Neural cell (in vitro differentiated cells): Measurements from ENCODE around the gene APOC1. TPM values are rescaled to one million over a fixed set of nuclear protein-coding genes. Genes with fewer than 3 reads are reported as not detected.

Experiments used
- H2AFZ ChIP-seq: fragments of 200-600, 300-800 bp; sonication (generic), shearing (Covaris generic); 2 replicates; pipeline ENCODE4 v1.6.0; 2014; ENCODE audit warnings: low read depth, mild to moderate bottlenecking, antibody characterized with exemption, low read length, moderate library complexity
- H3F3A ChIP-seq: fragments of 200-600 bp; shearing (Covaris generic); 2 replicates; pipeline ENCODE4 v1.6.1; 2016; ENCODE audit warnings: mild to moderate bottlenecking, moderate library complexity, mixed read lengths, antibody characterized with exemption, low read length; ENCODE audit not compliant: insufficient read depth, poor library complexity, severe bottlenecking
- H3K27ac ChIP-seq: fragments of 200-600, 300-800 bp; sonication (generic), shearing (Covaris generic); 2 replicates; pipeline ENCODE4 v1.5.1; 2014; ENCODE audit warnings: mild to moderate bottlenecking, low read length, moderate library complexity
- H3K27me3 ChIP-seq: fragments of 300-800, 200-600 bp; sonication (generic), shearing (Covaris generic); 2 replicates; pipeline ENCODE4 v1.6.0; 2014; ENCODE audit warnings: mild to moderate bottlenecking, low read depth, low read length, moderate library complexity; ENCODE audit not compliant: insufficient read depth
- H3K36me3 ChIP-seq: fragments of 300-800, 200-600 bp; sonication (generic), shearing (Covaris generic); 2 replicates; pipeline ENCODE4 v1.5.1; 2014; ENCODE audit warnings: mild to moderate bottlenecking, antibody characterized with exemption, low read length, moderate library complexity; ENCODE audit not compliant: insufficient read depth
- H3K4me2 ChIP-seq: fragments of 300-800, 200-600 bp; sonication (generic), shearing (Covaris generic); 2 replicates; pipeline ENCODE4 v1.6.0; 2014; ENCODE audit warnings: mild to moderate bottlenecking, low read length
- H3K4me3 ChIP-seq: fragments of 300-800, 200-600 bp; sonication (generic), shearing (Covaris generic); 2 replicates; pipeline ENCODE4 v1.5.1; 2014; ENCODE audit warnings: mild to moderate bottlenecking, low read length, moderate library complexity
- H3K79me2 ChIP-seq: fragments of 200-600 bp; shearing (Covaris generic); replicated peaks from 2 replicates; pipeline ENCODE4 v1.6.0; 2014; ENCODE audit warnings: mild to moderate bottlenecking, low read length, moderate library complexity; ENCODE audit not compliant: insufficient read depth
- H3K9ac ChIP-seq: fragments of 300-800, 200-600 bp; sonication (generic), shearing (Covaris generic); 2 replicates; pipeline ENCODE4 v1.6.1; 2016; ENCODE audit warnings: mild to moderate bottlenecking, low read length, mixed read lengths
- H3K9me2 ChIP-seq: fragments of 200-600 bp; shearing (Covaris generic); 2 replicates; pipeline ENCODE4 v1.6.1; 2016; ENCODE audit warnings: mild to moderate bottlenecking, low read length, mixed read lengths; ENCODE audit not compliant: insufficient read depth
- H3K9me3 ChIP-seq: fragments of 200-600, 300-800 bp; sonication (generic), shearing (Covaris generic); 2 replicates; pipeline ENCODE4 v1.6.1; 2016; ENCODE audit warnings: mild to moderate bottlenecking, mixed run types, low read length, moderate library complexity, mixed read lengths
- H4K20me1 ChIP-seq: fragments of 200-600 bp; shearing (Covaris generic); 2 replicates; pipeline ENCODE4 v1.6.1; 2016; ENCODE audit warnings: mild to moderate bottlenecking, mixed run types; ENCODE audit not compliant: insufficient read depth
- EP300 ChIP-seq: fragments of 450-650 bp; conservative IDR thresholded peaks from 2 replicates; pipeline ENCODE4 v1.6.1; 2014; ENCODE audit warnings: antibody characterized with exemption, mild to moderate bottlenecking, moderate library complexity; ENCODE audit not compliant: poor library complexity, severe bottlenecking
- EZH2 ChIP-seq: fragments of 200-600, 300-800 bp; shearing (Covaris generic), sonication (generic); IDR thresholded peaks from 2 replicates; pipeline ENCODE4 v1.6.1; 2014; ENCODE audit warnings: antibody characterized with exemption, low read length, borderline replicate concordance, mild to moderate bottlenecking; ENCODE audit not compliant: insufficient read depth, poor library complexity, severe bottlenecking
- MXI1 ChIP-seq: fragments of 450-650 bp; conservative IDR thresholded peaks from 2 replicates; pipeline ENCODE4 v1.6.1; 2014; ENCODE audit warnings: antibody characterized with exemption, mild to moderate bottlenecking; ENCODE audit not compliant: poor library complexity, severe bottlenecking
- POLR2AphosphoS5 ChIP-seq: IDR thresholded peaks from 2 replicates; pipeline ENCODE4 v1.6.1; 2012
- RAD21 ChIP-seq: fragments of 450-650 bp; conservative IDR thresholded peaks from 2 replicates; pipeline ENCODE4 v1.6.1; 2014; ENCODE audit warnings: antibody characterized with exemption, mild to moderate bottlenecking, moderate library complexity
- REST ChIP-seq: IDR thresholded peaks from 2 replicates; pipeline ENCODE4 v1.6.1; 2012; ENCODE audit warnings: borderline replicate concordance
- SMC3 ChIP-seq: fragments of 450-650 bp; conservative IDR thresholded peaks from 2 replicates; pipeline ENCODE4 v1.6.1; 2014; ENCODE audit warnings: antibody characterized with exemption, mild to moderate bottlenecking, moderate library complexity; ENCODE audit not compliant: poor library complexity
- TAF1 ChIP-seq: IDR thresholded peaks from 2 replicates; pipeline ENCODE4 v1.6.1; 2012; ENCODE audit warnings: low read depth
- polyA plus RNA-seq: library from polyadenylated mRNA; depleted of rRNA; stranded (reverse); fragments of >200 nt; gene quantifications from 2 replicates; pipeline ENCODE4 v1.2.3, GENCODE V29; 2014
- TF ChIP-seq, protein P1 (sequence below): fragments of 450-650 bp; IDR thresholded peaks from 2 replicates; pipeline ENCODE4 v1.5.1; 2014; ENCODE audit warnings: antibody characterized with exemption, mild to moderate bottlenecking, moderate library complexity; ENCODE audit not compliant: poor library complexity, severe bottlenecking

The APOC1 gene
- polyA plus RNA-seq, 1 donor from 2014 or later: not detected

DNA sequence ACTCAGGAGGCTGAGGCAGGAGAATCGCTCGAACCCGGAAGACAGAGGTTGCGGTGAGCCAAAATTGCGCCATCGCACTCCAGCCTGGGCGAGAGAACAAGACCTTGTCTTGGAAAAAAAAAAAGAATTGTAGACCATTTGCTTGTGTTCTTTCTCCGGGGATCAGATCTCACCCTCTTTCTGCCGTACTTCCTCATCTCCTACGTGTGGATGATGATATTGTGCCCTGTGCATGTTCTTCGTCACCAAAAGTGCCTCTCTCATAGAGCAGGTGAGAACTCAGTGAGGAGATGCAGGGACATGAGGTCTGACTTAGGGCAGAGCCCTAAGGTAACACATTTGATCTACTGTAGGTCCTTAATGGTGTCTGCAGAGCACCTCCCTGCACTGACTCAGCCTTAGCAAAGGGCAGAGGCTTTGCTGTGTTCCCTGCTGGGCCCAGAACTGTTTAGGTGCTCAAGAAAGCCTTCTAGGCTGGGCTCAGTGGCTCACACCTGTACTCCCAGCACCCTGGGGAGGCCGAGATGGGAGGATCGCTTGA is 32.7 kb downstream of the APOC1 start:
- no peak overlapping the region for H2AFZ ChIP-seq
- H3K9me3 ChIP-seq: no peaks in the 10 kb centered on the region
- H3K4me3 ChIP-seq: no peak overlapping the region
- H4K20me1 ChIP-seq: no peaks in the 10 kb centered on the region
- no peak overlapping the region for H3K4me2 ChIP-seq
- no peak overlapping the region for H3K27ac ChIP-seq
- H3K27me3 ChIP-seq: no peaks in the 10 kb centered on the region
- no peaks in the 10 kb centered on the region for H3K79me2 ChIP-seq
- no peaks in the 10 kb centered on the region for H3F3A ChIP-seq
- no peaks in the 10 kb centered on the region for H3K9me2 ChIP-seq
- TF ChIP-seq, protein P1, sequence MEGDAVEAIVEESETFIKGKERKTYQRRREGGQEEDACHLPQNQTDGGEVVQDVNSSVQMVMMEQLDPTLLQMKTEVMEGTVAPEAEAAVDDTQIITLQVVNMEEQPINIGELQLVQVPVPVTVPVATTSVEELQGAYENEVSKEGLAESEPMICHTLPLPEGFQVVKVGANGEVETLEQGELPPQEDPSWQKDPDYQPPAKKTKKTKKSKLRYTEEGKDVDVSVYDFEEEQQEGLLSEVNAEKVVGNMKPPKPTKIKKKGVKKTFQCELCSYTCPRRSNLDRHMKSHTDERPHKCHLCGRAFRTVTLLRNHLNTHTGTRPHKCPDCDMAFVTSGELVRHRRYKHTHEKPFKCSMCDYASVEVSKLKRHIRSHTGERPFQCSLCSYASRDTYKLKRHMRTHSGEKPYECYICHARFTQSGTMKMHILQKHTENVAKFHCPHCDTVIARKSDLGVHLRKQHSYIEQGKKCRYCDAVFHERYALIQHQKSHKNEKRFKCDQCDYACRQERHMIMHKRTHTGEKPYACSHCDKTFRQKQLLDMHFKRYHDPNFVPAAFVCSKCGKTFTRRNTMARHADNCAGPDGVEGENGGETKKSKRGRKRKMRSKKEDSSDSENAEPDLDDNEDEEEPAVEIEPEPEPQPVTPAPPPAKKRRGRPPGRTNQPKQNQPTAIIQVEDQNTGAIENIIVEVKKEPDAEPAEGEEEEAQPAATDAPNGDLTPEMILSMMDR: no peak
- TF ChIP-seq SMC3: no peak
- TF ChIP-seq TAF1: no peak
- TF ChIP-seq REST: no peak
- TF ChIP-seq EP300: no peak
- no peak for TF ChIP-seq MXI1
- no peak for TF ChIP-seq RAD21
- no peak for TF ChIP-seq EZH2
- TF ChIP-seq POLR2AphosphoS5: no peak
- H3K9ac ChIP-seq: no peak overlapping the region
- H3K36me3 ChIP-seq: no peaks in the 10 kb centered on the region

DNA sequence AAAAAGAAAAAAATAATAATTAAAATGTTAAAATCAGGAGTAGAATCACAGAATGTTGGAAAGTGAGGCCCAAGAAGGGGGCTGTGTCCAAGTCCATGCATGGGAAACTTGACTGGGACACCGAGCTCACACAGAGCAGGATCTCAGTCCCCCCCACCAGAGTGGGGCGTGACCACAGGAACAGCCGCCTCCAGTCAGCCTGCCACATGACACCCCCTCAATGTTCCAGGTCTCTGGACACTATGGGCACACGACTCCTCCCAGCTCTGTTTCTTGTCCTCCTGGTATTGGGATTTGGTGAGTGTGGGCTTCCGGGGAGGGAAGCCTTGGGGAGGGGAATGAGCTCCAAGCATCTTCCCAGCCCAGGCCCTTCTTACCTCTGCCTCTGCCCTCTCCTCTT is 33.8 kb downstream of the APOC1 start:
- Histone ChIP-seq H3K36me3 (no peaks in the 10 kb centered on the region), H3K9me3 (no peaks in the 10 kb centered on the region), H3F3A (no peaks in the 10 kb centered on the region), H3K9ac (no peak overlapping the region), H2AFZ (no peak overlapping the region), H3K9me2 (no peaks in the 10 kb centered on the region), H3K4me2 (no peak overlapping the region), H3K79me2 (no peaks in the 10 kb centered on the region), H4K20me1 (no peaks in the 10 kb centered on the region), H3K4me3 (no peak overlapping the region), H3K27ac (no peak overlapping the region), H3K27me3 (no peaks in the 10 kb centered on the region)
- TF ChIP-seq POLR2AphosphoS5: no peak
- TF ChIP-seq EP300: no peak
- TF ChIP-seq RAD21: no peak
- no peak for TF ChIP-seq SMC3
- no peak for TF ChIP-seq REST
- no peak for TF ChIP-seq TAF1
- TF ChIP-seq, protein P1: no peak
- no peak for TF ChIP-seq MXI1
- no peak for TF ChIP-seq EZH2
